ENCODE data around the gene PDE8A. TPM values are rescaled to one million over a fixed set of nuclear protein-coding genes. Genes with fewer than 3 reads are reported as not detected.
A peak's percentile ranks its signal among the peaks of the same experiment; 100 is the strongest.

Gene PDE8A
- total and polyA plus RNA-seq, 2 of the 13 experiments (the other 11 are each of a cell fraction or from before 2014, with no cell fraction given), result 26.3 to 48.5 TPM

DNA sequence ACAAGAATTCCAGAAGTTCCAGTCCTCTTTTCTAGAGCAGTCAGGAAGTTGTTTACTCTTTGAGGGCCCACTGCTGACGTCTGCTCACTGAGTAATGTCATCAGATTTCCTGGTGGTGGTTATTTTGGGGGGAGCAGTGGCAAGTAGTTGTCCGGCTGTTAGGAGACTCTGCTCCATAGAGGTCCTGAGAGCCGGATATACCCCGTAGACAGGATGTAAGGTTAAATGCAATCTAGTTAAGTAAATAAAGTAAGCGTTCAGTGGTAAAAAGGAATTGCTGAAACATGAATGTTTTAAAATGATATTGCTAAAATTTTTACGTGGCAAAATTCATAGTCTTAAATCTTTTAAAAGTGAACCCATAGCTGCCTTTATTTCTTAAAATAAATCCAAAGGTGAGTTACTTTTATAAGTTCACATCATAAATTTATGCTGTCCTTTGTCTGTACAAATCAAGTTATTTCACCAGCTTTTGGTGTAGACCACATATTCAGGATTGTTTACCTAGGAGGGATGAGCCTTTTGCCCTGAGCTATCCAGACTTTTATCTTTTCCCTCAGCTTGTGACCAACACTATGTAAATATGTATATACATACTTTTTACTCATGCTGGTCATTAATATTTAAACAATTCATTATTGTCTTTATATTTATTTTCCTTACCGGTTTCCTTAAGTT, 65.8 kb downstream of the PDE8A start (continued):
- TF ChIP-seq ZNF609 (CRISPR knock-in tag; IDR thresholded peaks at IDR 0.05; ENCODE audit: borderline replicate concordance), result peak; percentile 19; the same call in 1 of the 2 replicates
- TF ChIP-seq ZBTB26 (CRISPR knock-in tag; IDR thresholded peaks at IDR 0.05; ENCODE audit: borderline replicate concordance), result peak; percentile 100
- TF ChIP-seq PHF21A (CRISPR knock-in tag; IDR thresholded peaks at IDR 0.05), result peak; percentile 84
- peak; percentile 75 for TF ChIP-seq MED1 (CRISPR knock-in tag; IDR thresholded peaks at IDR 0.05)
- TF ChIP-seq ZFP62 (CRISPR knock-in tag; IDR thresholded peaks at IDR 0.05), result no peak
- no peak for TF ChIP-seq CHCHD3 (CRISPR knock-in tag; IDR thresholded peaks at IDR 0.05)
- peak; percentile 40; the same call in 1 of the 2 replicates for TF ChIP-seq YEATS4 (CRISPR knock-in tag; IDR thresholded peaks at IDR 0.05; ENCODE audit: borderline replicate concordance)
- TF ChIP-seq ZHX2 (IDR thresholded peaks at IDR 0.05; ENCODE audit: low read depth), result peak; percentile 73; the same call in 1 of the 2 replicates
- no peak; the same call in 1 of the 2 replicates for TF ChIP-seq ZHX2 (CRISPR knock-in tag; IDR thresholded peaks at IDR 0.05; ENCODE audit: borderline replicate concordance)
- peak; percentile 95 for TF ChIP-seq ETV5 (CRISPR knock-in tag; IDR thresholded peaks at IDR 0.05; ENCODE audit: borderline replicate concordance)
- no peak for TF ChIP-seq ZNF224 (CRISPR knock-in tag; IDR thresholded peaks at IDR 0.05)
- no peak for TF ChIP-seq HMGXB3 (CRISPR knock-in tag; IDR thresholded peaks at IDR 0.05; ENCODE audit: borderline replicate concordance)
